Activated CD8-positive, alpha-beta T cell treated with anti-CD3 and anti-CD28 coated beads for 36 hours (primary cell): Measurements from ENCODE around the gene ACTL7B. TPM values are rescaled to one million over a fixed set of nuclear protein-coding genes. Genes with fewer than 3 reads are reported as not detected.
A peak's percentile ranks its signal among the peaks of the same experiment; 100 is the strongest.
"Not testable (repeated sequence)": the region's sequence is repeated elsewhere in the genome, so short reads cannot be mapped to it uniquely, and the experiment has no call there.

Source experiments
- ATAC-seq: fragments of 200-7000 bp; cut with Tn5 transposase; one replicate; pipeline ENCODE4 v1.10.0; 2021; ENCODE audit warnings: mild to moderate bottlenecking, moderate library complexity
- CTCF ChIA-PET: fragments of 350-600 bp; sonication (Branson Sonifier 250); formaldehyde crosslinking; loops from one replicate; lab custom pipeline; 2021; ENCODE audit warnings: antibody characterized with exemption; lab: Charles Lee
- POLR2A ChIA-PET: fragments of 350-600 bp; sonication (Branson Sonifier 250); formaldehyde crosslinking; loops from one replicate; lab custom pipeline; 2021; ENCODE audit warnings: antibody characterized with exemption; lab: Charles Lee
- DNase-seq: peaks from one replicate; pipeline ENCODE4 v3.0.0-alpha.2; 2020
- H3K27ac Mint-ChIP-seq: one replicate; pipeline ENCODE4 v1.8.0; 2021; ENCODE audit warnings: mild to moderate bottlenecking, mixed read lengths
- H3K27me3 Mint-ChIP-seq: one replicate; pipeline ENCODE4 v1.8.0; 2021; ENCODE audit warnings: mixed read lengths
- H3K36me3 Mint-ChIP-seq: one replicate; pipeline ENCODE4 v1.8.0; 2021; ENCODE audit warnings: low read depth, mixed read lengths
- H3K4me1 Mint-ChIP-seq: one replicate; pipeline ENCODE4 v1.8.0; 2021; ENCODE audit warnings: low read depth, mixed read lengths
- H3K4me3 Mint-ChIP-seq: one replicate; pipeline ENCODE4 v1.8.0; 2021; ENCODE audit warnings: mild to moderate bottlenecking, moderate library complexity, mixed read lengths
- H3K9me3 Mint-ChIP-seq: one replicate; pipeline ENCODE4 v1.8.0; 2021; ENCODE audit warnings: mixed read lengths
- CTCF ChIP-seq: fragments of 200-600 bp; IDR thresholded peaks from one replicate; pipeline ENCODE4 v1.8.0; 2022; ENCODE audit warnings: antibody characterized with exemption, mild to moderate bottlenecking
- intact Hi-C: fragments of 100-400 bp; cut with micrococcal nuclease; formaldehyde crosslinking; loops from one replicate; pipeline ENCODE4 v1.10.0; 2022
- total RNA-seq, 2 experiments: library from RNA; stranded (reverse); gene quantifications; one replicate each; pipeline ENCODE4 v1.2.3, GENCODE V29; 2021

The ACTL7B gene
- total RNA-seq, 2 experiments from 2014 or later: not detected

DNA sequence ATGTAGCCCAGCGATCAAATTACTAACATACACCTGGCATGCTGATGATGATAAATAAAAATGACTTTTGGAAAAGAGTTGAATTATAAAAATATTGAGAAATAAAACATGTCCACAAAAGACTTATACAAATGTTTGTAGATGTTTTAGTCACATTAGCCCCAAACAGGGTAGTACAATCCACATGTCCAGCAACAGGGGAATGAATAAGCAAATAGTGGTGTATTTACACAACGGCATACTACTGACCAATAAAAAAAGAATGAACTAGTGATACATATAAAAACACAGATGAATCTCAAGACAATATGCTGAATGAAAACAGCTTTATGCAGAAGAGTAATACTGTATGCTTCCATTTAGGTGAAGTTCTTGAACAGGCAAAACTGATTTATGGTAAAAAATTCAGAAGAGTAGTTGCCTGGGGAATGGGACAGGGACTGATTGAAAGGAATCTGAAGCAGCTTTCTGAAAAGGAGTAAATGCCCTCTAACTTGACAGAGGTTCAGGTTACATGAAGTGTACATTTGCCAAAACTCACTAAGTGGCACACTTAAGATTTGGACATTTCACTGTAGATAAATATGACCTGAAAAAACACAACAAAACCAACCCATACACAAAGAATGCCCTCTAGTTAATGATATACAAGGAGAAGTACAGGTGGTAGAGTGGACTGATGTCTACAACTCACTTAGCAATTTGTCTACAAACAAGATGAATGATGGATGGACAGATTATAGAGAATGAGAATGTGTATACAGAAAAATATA is 41.7 kb upstream of the ACTL7B start:
- ChIA-PET CTCF (interaction anchor here (1.0 kb wide), 1 partner anchor 8 kb away, joined by 3 read pairs; no protein-coding TSS in a partner anchor), POLR2A (no interaction called here)
- Mint-ChIP-seq H3K36me3 (peaks cover 48% of the 10 kb centered on the region), H3K9me3 (no peaks in the 10 kb centered on the region), H3K27me3 (no peaks in the 10 kb centered on the region), H3K27ac (no peak overlapping the region), H3K4me1 (no peaks in the 10 kb centered on the region), H3K4me3 (no peak overlapping the region)
- intact Hi-C loops: no loop called here
- ATAC-seq (no peak), DNase-seq (no peak)
- TF ChIP-seq CTCF: no peak

GRCh38 chr9:108894225-108894997 is 38.6 kb upstream of the ACTL7B start:
- ChIA-PET CTCF (interaction anchor here (1.4 kb wide), 1 partner anchor 15 kb away, joined by 3 read pairs; no protein-coding TSS in a partner anchor), POLR2A (no interaction called here)
- no peak for DNase-seq
- no peaks in the 10 kb centered on the region for H3K4me1 Mint-ChIP-seq
- TF ChIP-seq CTCF: no peak
- no peaks in the 10 kb centered on the region for H3K27me3 Mint-ChIP-seq
- H3K27ac Mint-ChIP-seq: no peak overlapping the region
- H3K9me3 Mint-ChIP-seq: no peaks in the 10 kb centered on the region
- no peak overlapping the region for H3K4me3 Mint-ChIP-seq
- intact Hi-C loops: no loop called here
- H3K36me3 Mint-ChIP-seq: peaks cover 55% of the 10 kb centered on the region
- ATAC-seq: no peak

DNA sequence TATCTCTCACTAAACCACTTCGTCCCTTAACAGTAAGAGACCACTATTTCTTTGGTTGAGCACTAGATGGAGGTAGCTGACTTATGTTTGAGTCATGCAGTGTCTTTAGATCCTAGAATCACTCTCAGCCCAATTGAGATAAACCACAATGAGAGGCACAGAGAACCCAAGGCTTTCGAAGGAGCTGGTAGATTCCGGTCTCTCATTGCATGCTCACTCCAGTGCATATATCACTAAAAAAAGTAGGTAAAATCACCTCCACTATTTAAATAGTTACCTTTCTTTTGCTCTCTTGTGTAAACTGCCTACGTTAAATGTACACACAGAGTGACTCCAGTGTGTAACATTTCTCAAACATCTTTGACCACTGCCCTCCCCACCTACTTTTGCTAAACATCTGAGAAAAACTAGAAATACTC is 33.9 kb upstream of the ACTL7B start:
- Mint-ChIP-seq H3K4me3 (no peak overlapping the region), H3K9me3 (no peaks in the 10 kb centered on the region), H3K4me1 (peaks cover 17% of the 10 kb centered on the region), H3K36me3 (peaks cover 48% of the 10 kb centered on the region), H3K27ac (no peak overlapping the region), H3K27me3 (no peaks in the 10 kb centered on the region)
- intact Hi-C loops: no loop called here
- DNase-seq: no peak
- ChIA-PET POLR2A (interaction anchor here (1.0 kb wide), 1 partner anchor 11 kb away, joined by 3 read pairs; no protein-coding TSS in a partner anchor), CTCF (interaction anchor here (0.9 to 1.8 kb wide), 3 partner anchors 8 to 17 kb away, joined by 3 to 4 read pairs (median 3); no protein-coding TSS in a partner anchor)
- no peak for TF ChIP-seq CTCF
- ATAC-seq: no peak

GRCh38 chr9:108886594-108887271 is 30.9 kb upstream of the ACTL7B start:
- POLR2A ChIA-PET, DNase-seq, H3K27me3 Mint-ChIP-seq, H3K9me3 Mint-ChIP-seq, ATAC-seq, intact Hi-C loops: not testable (repeated sequence)
- peaks cover 17% of the 10 kb centered on the region for H3K4me1 Mint-ChIP-seq
- peak overlapping the region; percentile 94 for H3K27ac Mint-ChIP-seq
- H3K4me3 Mint-ChIP-seq: peak overlapping the region; percentile 47
- peaks cover 45% of the 10 kb centered on the region for H3K36me3 Mint-ChIP-seq
- CTCF ChIA-PET: interaction anchor here (1.1 kb wide), 1 partner anchor 13 kb away, joined by 4 read pairs; no protein-coding TSS in a partner anchor
